ENCODE results near the gene PROK2.

Gene PROK2

GRCh38 chr3:71758091-71758490 is 26.9 kb downstream of the PROK2 start:
- no peaks in the 10 kb centered on the region for H3K36me3 ChIP-seq (replicated peaks; ENCODE audit: low read depth, low read length)
- no peaks in the 10 kb centered on the region for H3K4me1 ChIP-seq (ENCODE audit: low read length)
- no peak overlapping the region for H3K27ac ChIP-seq (ENCODE audit: low read length)
- no peak overlapping the region for H3K4me3 ChIP-seq (ENCODE audit: low read length)
- no peak overlapping the region for H3K9ac ChIP-seq (ENCODE audit: low read length)
- TF ChIP-seq CTCF (IDR thresholded peaks at IDR 0.05; ENCODE audit: low read depth, low read length) (no peak), EZH2phosphoT487 (IDR thresholded peaks at IDR 0.05; ENCODE audit: low read depth) (no peak)
- H3K9me3 ChIP-seq (ENCODE audit: insufficient read depth, low read length): no peaks in the 10 kb centered on the region
- H2AFZ ChIP-seq (ENCODE audit: low read depth, low read length): no peak overlapping the region
- no peaks in the 10 kb centered on the region for H3K79me2 ChIP-seq (ENCODE audit: low read length)
- H3K27me3 ChIP-seq (ENCODE audit: low read depth, low read length): peaks cover 13% of the 10 kb centered on the region
- no peaks in the 10 kb centered on the region for H4K20me1 ChIP-seq (ENCODE audit: insufficient read depth, low read length)
- no peak overlapping the region for H3K4me2 ChIP-seq (ENCODE audit: low read length)

DNA sequence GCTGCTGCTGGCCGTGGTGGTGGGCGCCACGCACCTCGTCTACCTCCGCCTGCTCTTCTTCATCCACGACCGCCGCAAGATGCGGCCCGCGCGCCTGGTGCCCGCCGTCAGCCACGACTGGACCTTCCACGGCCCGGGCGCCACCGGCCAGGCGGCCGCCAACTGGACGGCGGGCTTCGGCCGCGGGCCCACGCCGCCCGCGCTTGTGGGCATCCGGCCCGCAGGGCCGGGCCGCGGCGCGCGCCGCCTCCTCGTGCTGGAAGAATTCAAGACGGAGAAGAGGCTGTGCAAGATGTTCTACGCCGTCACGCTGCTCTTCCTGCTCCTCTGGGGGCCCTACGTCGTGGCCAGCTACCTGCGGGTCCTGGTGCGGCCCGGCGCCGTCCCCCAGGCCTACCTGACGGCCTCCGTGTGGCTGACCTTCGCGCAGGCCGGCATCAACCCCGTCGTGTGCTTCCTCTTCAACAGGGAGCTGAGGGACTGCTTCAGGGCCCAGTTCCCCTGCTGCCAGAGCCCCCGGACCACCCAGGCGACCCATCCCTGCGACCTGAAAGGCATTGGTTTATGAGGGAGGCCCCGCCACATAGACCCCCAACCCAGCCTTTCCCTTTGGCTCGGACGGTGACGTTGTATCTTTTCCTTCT is 30.2 kb downstream of the PROK2 start:
- Histone ChIP-seq H3K4me2 (ENCODE audit: low read length) (no peak overlapping the region), H4K20me1 (ENCODE audit: insufficient read depth, low read length) (no peaks in the 10 kb centered on the region), H3K4me3 (ENCODE audit: low read length) (no peak overlapping the region), H3K4me1 (ENCODE audit: low read length) (no peaks in the 10 kb centered on the region), H3K9ac (ENCODE audit: low read length) (no peak overlapping the region), H3K27me3 (ENCODE audit: low read depth, low read length) (peaks cover 11% of the 10 kb centered on the region; the same call in 1 of the 2 replicates), H3K27ac (ENCODE audit: low read length) (no peak overlapping the region), H2AFZ (ENCODE audit: low read depth, low read length) (no peak overlapping the region), H3K79me2 (ENCODE audit: low read length) (no peaks in the 10 kb centered on the region), H3K36me3 (replicated peaks; ENCODE audit: low read depth, low read length) (no peaks in the 10 kb centered on the region), H3K9me3 (ENCODE audit: insufficient read depth, low read length) (no peaks in the 10 kb centered on the region)
- TF ChIP-seq EZH2phosphoT487 (IDR thresholded peaks at IDR 0.05; ENCODE audit: low read depth) (no peak), CTCF (IDR thresholded peaks at IDR 0.05; ENCODE audit: low read depth, low read length) (no peak)

DNA sequence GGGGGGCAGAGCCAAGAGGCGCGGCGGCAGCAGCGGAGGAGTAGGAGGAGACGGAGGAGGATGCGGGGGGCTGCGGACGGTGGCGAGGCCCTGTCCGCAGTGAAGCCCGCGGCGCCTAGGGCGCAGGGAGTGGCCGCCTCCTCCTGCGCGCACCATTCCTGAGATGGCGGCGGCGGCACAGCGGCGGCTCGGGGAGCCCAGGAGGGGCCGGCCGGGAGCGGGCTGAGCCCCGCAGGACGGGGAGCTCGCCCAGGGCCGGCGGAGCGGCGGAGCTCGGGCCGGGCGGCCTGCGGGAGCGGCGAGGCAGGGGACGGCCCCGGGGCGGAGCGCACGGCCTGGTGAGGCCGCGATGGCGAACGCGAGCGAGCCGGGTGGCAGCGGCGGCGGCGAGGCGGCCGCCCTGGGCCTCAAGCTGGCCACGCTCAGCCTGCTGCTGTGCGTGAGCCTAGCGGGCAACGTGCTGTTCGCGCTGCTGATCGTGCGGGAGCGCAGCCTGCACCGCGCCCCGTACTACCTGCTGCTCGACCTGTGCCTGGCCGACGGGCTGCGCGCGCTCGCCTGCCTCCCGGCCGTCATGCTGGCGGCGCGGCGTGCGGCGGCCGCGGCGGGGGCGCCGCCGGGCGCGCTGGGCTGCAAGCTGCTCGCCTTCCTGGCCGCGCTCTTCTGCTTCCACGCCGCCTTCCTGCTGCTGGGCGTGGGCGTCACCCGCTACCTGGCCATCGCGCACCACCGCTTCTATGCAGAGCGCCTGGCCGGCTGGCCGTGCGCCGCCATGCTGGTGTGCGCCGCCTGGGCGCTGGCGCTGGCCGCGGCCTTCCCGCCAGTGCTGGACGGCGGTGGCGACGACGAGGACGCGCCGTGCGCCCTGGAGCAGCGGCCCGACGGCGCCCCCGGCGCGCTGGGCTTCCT is 31.0 kb downstream of the PROK2 start, which contains the start of gene GPR27:
GPR27 (plus strand) TSS at position 155 of the 909 bp plus-strand sequence; CDS start at position 350, 195 bp downstream.
- H3K4me1 ChIP-seq (ENCODE audit: low read length): no peaks in the 10 kb centered on the region
- no peak within 1 kb of the TSS for H3K4me3 ChIP-seq (ENCODE audit: low read length)
- no peak within 1 kb of the TSS for H3K4me2 ChIP-seq (ENCODE audit: low read length)
- H3K36me3 ChIP-seq (replicated peaks; ENCODE audit: low read depth, low read length): no peaks in the 10 kb centered on the region
- H3K79me2 ChIP-seq (ENCODE audit: low read length): no peaks in the 10 kb centered on the region
- H3K27me3 ChIP-seq (ENCODE audit: low read depth, low read length): peaks cover 14% of the 10 kb centered on the region; the same call in 1 of the 2 replicates
- H4K20me1 ChIP-seq (ENCODE audit: insufficient read depth, low read length): no peaks in the 10 kb centered on the region
- H3K27ac ChIP-seq (ENCODE audit: low read length): no peak within 1 kb of the TSS
- no peak within 1 kb of the TSS for H3K9ac ChIP-seq (ENCODE audit: low read length)
- no peaks in the 10 kb centered on the region for H3K9me3 ChIP-seq (ENCODE audit: insufficient read depth, low read length)
- TF ChIP-seq CTCF (IDR thresholded peaks at IDR 0.05; ENCODE audit: low read depth, low read length) (no peak), EZH2phosphoT487 (IDR thresholded peaks at IDR 0.05; ENCODE audit: low read depth) (no peak)
- H2AFZ ChIP-seq (ENCODE audit: low read depth, low read length): no peak within 1 kb of the TSS

Data from OCI-LY3 (cell line).